ENCODE data around the gene ENTPD7. TPM values are rescaled to one million over a fixed set of nuclear protein-coding genes. Genes with fewer than 3 reads are reported as not detected.

The ENTPD7 gene
- total and polyA plus RNA-seq, 2 of the 8 experiments (the other 6 are each of a cell fraction or from before 2014, with no cell fraction given): 5.0 to 15.6 TPM

GRCh38 chr10:99732033-99732842, 72.9 kb downstream of the ENTPD7 start, which contains the start of the genes COX15 and CUTC (continued):
- TF ChIP-seq USF2 (IDR thresholded peaks at IDR 0.05; ENCODE audit: low read length): no peak
- peak; percentile 89 for TF ChIP-seq TAF1 (IDR thresholded peaks at IDR 0.05; ENCODE audit: low read depth, low read length)
- TF ChIP-seq RXRA (IDR thresholded peaks at IDR 0.05; ENCODE audit: insufficient read depth, low read depth, low read length): no peak
- TF ChIP-seq, protein P1, sequence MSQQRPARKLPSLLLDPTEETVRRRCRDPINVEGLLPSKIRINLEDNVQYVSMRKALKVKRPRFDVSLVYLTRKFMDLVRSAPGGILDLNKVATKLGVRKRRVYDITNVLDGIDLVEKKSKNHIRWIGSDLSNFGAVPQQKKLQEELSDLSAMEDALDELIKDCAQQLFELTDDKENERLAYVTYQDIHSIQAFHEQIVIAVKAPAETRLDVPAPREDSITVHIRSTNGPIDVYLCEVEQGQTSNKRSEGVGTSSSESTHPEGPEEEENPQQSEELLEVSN (IDR thresholded peaks at IDR 0.05): peak; percentile 64; the same call in 1 of the 2 replicates
- peak; percentile 42 to 60 (median 47); a peak in 3 of 4 replicates for TF ChIP-seq CTCF (IDR thresholded peaks at IDR 0.05; ENCODE audit: control extremely low read depth in 1 of 3, insufficient read depth in 1 of 3, low read depth in 1 of 3, low read length in 3 of 3)
- no peak for TF ChIP-seq CTBP2 (IDR thresholded peaks at IDR 0.05; ENCODE audit: borderline replicate concordance, insufficient read depth, insufficient read length, low read length)
- TF ChIP-seq YY1 (IDR thresholded peaks at IDR 0.05; ENCODE audit: low read depth, low read length): 0 out of 2 replicates have a peak, but pooled peaks have one; percentile 30
- peak; percentile 72 for TF ChIP-seq POLR2AphosphoS5 (IDR thresholded peaks at IDR 0.05; ENCODE audit: low read depth, low read length)
- no peak for TF ChIP-seq JUND (IDR thresholded peaks at IDR 0.05; ENCODE audit: low read length)
